ENCODE results near the gene PRR7.

The PRR7 gene

DNA sequence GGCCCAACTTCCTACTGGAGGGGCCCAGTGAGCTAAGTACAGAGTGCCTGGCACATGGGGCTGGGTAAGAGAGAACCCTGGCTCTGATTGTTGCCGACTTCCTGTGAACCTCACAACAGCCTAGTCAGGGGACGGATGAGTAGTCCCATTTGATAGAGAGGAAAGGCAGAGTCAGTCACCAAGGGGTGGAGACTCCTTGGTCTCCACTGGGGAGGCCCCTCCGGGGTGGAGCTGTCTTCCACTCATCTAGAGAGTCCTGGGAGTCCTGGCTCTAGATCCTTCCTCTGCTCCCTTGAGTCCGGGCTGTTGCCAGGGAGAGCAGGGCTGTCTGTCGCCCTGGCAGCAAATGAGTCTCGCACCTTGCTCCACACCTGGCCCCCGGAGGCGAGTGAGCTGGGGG is 12.2 kb upstream of the PRR7 start:
- H3K4me3 ChIP-seq (replicated peaks; ENCODE audit: low read depth, low read length) = no peak overlapping the region
- no peak for TF ChIP-seq CTCF (IDR thresholded peaks at IDR 0.05; ENCODE audit: low read length, missing control alignments)

DNA sequence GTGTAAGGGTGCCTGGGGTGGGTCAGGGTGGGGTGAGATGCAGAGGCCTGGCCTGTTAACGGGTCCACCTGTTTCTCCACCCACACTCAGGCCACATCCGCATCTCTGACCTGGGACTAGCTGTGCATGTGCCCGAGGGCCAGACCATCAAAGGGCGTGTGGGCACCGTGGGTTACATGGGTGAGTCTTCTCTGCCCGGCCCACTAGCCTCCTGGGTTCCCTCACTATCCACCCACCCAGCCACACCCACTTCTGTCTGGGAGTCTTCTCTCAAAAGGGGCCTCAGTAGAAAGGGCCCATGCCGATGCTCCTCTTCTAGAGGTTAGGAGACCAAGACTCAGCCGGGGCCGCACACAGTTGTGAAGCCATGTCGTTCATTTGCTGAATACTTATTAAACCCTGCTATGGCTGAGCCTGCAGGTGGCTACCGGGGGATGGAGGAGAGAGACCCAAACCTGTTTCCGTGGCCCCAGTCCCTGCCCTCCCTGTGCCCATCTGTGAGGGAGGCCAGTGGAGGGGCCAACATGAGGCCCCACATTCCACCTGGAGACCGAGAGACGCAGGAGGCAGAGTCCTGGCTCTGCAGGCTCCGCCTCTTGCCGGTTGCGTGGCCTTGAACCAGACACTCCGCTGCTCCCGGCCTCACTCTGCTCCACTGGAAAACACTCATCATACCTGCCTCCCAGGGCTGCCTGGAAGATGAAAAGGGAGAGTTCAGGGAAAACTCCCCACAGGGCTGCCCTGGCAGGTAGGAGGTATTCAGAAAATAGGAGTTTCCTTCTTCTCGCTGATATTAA is 11.5 kb upstream of the PRR7 start:
- no peak for DNase-seq (ENCODE audit: low read depth)
- TF ChIP-seq CTCF (IDR thresholded peaks at IDR 0.05; ENCODE audit: low read length, missing control alignments) = no peak
- H3K4me3 ChIP-seq (replicated peaks; ENCODE audit: low read depth, low read length) = no peak overlapping the region

More for the DNA sequence above, 12.2 kb upstream of the PRR7 start:
- no peak for DNase-seq (ENCODE audit: low read depth)

GRCh38 chr5:177435847-177436536 is 10.6 kb upstream of the PRR7 start:
- no peak for DNase-seq (ENCODE audit: low read depth)
- TF ChIP-seq CTCF (IDR thresholded peaks at IDR 0.05; ENCODE audit: low read length, missing control alignments) = no peak
- H3K4me3 ChIP-seq (replicated peaks; ENCODE audit: low read depth, low read length) = no peak overlapping the region

DNA sequence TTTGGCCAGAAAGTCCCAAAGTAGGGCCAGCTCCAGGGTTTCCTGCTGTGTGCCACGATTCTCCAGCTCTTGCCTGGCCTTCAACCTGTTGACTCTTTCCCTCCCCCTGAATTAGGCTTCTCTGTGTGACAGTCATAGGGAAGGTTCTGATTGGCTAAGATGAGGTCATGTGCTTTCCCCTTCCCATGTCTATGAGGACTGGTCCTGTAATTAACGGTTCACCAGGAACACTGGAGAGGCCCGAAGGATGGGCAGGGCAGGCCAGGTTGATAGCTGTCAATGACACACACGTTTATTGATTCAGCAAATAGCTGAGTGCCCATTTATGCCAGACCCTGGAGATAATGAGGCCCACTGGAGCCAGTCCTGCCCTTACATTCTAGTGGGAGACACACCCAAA is 9.0 kb upstream of the PRR7 start:
- TF ChIP-seq CTCF (IDR thresholded peaks at IDR 0.05; ENCODE audit: low read length, missing control alignments) = no peak
- no peak overlapping the region for H3K4me3 ChIP-seq (replicated peaks; ENCODE audit: low read depth, low read length)
- no peak for DNase-seq (ENCODE audit: low read depth)

DNA sequence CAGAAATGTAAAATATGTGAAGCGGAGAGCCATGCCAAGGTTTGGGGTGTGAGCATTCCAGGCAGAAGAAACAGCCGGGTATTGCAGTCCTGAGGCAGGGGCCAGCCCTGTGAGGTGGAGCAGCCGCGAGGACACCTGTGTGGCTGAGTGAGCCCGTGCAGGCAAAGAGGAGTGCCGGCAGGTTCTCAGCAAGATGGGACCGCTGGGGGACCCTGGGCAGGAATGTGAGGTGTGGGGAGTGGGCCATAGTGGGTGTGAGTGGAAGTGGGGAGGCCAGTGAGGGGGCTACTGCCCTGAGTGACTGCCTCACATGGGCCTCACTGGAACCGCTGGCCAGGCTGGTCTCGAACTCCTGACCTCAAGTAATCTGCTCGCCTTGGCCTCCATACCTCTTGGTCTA is 8.1 kb upstream of the PRR7 start:
- DNase-seq (ENCODE audit: low read depth) = no peak
- no peak overlapping the region for H3K4me3 ChIP-seq (replicated peaks; ENCODE audit: low read depth, low read length)
- TF ChIP-seq CTCF (IDR thresholded peaks at IDR 0.05; ENCODE audit: low read length, missing control alignments) = no peak

DNA sequence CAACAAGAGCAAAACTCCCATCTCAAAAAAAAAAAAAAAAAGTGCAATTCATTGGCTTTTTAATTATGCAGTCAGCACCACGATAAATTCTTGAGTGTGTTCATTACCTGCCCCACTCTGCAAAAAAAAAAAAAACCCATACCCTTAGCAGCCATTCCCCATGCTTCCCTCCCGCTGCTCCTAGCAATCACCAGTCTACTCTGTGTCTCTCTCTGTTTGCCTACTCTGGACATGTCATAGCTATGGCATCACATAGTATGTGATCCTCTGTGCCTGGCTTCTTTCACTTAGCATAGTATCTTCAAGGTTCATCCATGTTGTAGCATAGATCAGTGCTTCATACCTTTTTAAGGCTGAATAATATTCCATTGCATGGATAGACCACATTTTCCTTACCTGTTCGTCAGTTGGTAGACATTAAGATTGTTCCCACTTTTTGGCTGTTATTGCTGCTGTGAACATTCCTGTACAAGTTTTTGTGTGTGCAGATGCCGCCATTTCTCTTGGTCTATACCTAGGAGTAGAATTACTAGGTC is 7.0 kb upstream of the PRR7 start:
- no peak for DNase-seq (ENCODE audit: low read depth)
- H3K4me3 ChIP-seq (replicated peaks; ENCODE audit: low read depth, low read length) = no peak overlapping the region
- TF ChIP-seq CTCF (IDR thresholded peaks at IDR 0.05; ENCODE audit: low read length, missing control alignments) = no peak

Measured in fibroblast of pulmonary artery (primary cell).